Stimulated activated naive CD4-positive, alpha-beta T cell (primary cell): ENCODE data around the gene CEP250.

Source experiments
- DNase-seq, 6 experiments: peaks; one replicate each; lab custom pipeline; 2025; lab: John Stamatoyannopoulos, UW

Gene CEP250

GRCh38 chr20:35561268-35561667, 105.9 kb downstream of the CEP250 start:
- DNase-seq: peak in 2 of 6 experiments; percentile 14 to 30

GRCh38 chr20:35561671-35562070, 106.3 kb downstream of the CEP250 start:
- no peak for DNase-seq

- DNase-seq: no peak
Measured at GRCh38 chr20:35562541-35563110, 107.2 kb downstream of the CEP250 start.

GRCh38 chr20:35563834-35564233, 108.4 kb downstream of the CEP250 start:
- no peak for DNase-seq

- no peak for DNase-seq
Measured at GRCh38 chr20:35564905-35565304, 109.5 kb downstream of the CEP250 start.

GRCh38 chr20:35568645-35569044, 113.2 kb downstream of the CEP250 start:
- DNase-seq: no peak
